Ishikawa (cell line): Measurements from ENCODE around the gene MYLK.

Experiments used
- CEBPB ChIP-seq: IDR thresholded peaks from 2 replicates; pipeline ENCODE4 v1.6.1; 2012
- CREB1 ChIP-seq: IDR thresholded peaks from 2 replicates; pipeline ENCODE4 v1.6.1; 2012; ENCODE audit warnings: low read depth
- EGR1 ChIP-seq: IDR thresholded peaks from 2 replicates; pipeline ENCODE4 v1.6.1; 2012
- EP300 ChIP-seq: IDR thresholded peaks from 2 replicates; pipeline ENCODE4 v1.6.1; 2012; ENCODE audit warnings: borderline replicate concordance
- FOXM1 ChIP-seq: IDR thresholded peaks from 2 replicates; pipeline ENCODE4 v1.6.1; 2012; ENCODE audit warnings: low read depth, borderline replicate concordance
- NFIC ChIP-seq: IDR thresholded peaks from 2 replicates; pipeline ENCODE4 v1.6.1; 2012
- RAD21 ChIP-seq: IDR thresholded peaks from 2 replicates; pipeline ENCODE4 v1.6.1; 2012; ENCODE audit warnings: low read depth
- TAF1 ChIP-seq: IDR thresholded peaks from 2 replicates; pipeline ENCODE4 v1.6.1; 2012; ENCODE audit warnings: low read depth, mild to moderate bottlenecking
- TCF12 ChIP-seq: IDR thresholded peaks from 2 replicates; pipeline ENCODE4 v1.6.1; 2012; ENCODE audit warnings: low read depth
- TEAD4 ChIP-seq: IDR thresholded peaks from 2 replicates; pipeline ENCODE4 v1.6.1; 2012
- YY1 ChIP-seq: IDR thresholded peaks from 2 replicates; pipeline ENCODE4 v1.6.1; 2012; ENCODE audit warnings: low read depth
- ZBTB7A ChIP-seq: IDR thresholded peaks from 2 replicates; pipeline ENCODE4 v1.6.1; 2012; ENCODE audit warnings: low read depth
- TF ChIP-seq, protein P1 (sequence below): IDR thresholded peaks from 2 replicates; pipeline ENCODE4 v1.6.1; 2012
- TF ChIP-seq, protein P2 (sequence below): IDR thresholded peaks from 2 replicates; pipeline ENCODE4 v1.6.1; 2012; ENCODE audit warnings: low read depth, mild to moderate bottlenecking
- TF ChIP-seq, protein P3 (sequence below): IDR thresholded peaks from 2 replicates; pipeline ENCODE4 v1.6.1; 2012

MYLK gene

DNA sequence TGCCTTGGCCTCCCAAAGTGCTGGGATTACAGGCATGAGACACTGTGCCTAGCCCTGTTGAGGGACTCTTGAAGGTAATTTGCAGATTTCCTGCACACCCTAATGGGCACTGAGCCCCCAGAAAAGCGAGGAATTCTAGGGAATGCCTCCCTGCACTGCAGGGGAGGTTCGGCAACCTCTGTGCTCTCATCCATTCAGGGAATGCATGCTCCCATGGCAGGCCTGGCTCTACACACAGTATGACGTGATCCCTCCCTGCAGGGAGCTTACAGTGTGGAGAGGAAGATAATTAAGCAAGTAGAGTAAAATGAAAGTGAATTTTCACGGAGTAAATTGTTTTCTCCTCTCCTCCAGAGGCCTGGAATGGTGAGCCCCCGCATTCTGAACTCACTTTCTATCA lies 166.0 kb downstream of the MYLK start:
- no peak for TF ChIP-seq ZBTB7A
- no peak for TF ChIP-seq CEBPB
- TF ChIP-seq YY1: no peak
- TF ChIP-seq, protein P1, sequence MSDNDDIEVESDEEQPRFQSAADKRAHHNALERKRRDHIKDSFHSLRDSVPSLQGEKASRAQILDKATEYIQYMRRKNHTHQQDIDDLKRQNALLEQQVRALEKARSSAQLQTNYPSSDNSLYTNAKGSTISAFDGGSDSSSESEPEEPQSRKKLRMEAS: no peak

DNA sequence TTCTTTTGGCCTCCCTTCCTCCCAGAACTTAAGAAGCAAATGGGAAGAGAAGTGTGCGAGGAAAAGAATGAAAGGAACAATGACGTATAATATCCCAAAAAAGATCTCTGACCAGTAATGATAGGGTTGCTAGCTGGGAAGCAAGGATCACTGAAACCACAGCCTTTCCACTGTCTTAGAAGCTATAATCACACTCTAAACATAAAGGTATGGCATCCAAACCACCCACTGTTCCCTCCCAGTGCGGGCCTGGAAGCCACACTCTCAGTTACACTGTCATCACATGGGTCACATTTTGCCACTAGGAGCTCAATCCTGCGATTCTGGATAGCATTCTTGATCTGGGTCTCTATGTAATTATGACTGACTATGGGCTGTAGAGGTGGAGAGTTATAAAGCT lies 167.7 kb downstream of the MYLK start:
- TF ChIP-seq YY1 (no peak), TCF12 (no peak), CREB1 (no peak), TEAD4 (no peak), FOXM1 (no peak), RAD21 (no peak), EGR1 (no peak), EP300 (no peak), TAF1 (no peak), CEBPB (no peak), NFIC (no peak), ZBTB7A (no peak)
- TF ChIP-seq, protein P1: no peak
- TF ChIP-seq, protein P2, sequence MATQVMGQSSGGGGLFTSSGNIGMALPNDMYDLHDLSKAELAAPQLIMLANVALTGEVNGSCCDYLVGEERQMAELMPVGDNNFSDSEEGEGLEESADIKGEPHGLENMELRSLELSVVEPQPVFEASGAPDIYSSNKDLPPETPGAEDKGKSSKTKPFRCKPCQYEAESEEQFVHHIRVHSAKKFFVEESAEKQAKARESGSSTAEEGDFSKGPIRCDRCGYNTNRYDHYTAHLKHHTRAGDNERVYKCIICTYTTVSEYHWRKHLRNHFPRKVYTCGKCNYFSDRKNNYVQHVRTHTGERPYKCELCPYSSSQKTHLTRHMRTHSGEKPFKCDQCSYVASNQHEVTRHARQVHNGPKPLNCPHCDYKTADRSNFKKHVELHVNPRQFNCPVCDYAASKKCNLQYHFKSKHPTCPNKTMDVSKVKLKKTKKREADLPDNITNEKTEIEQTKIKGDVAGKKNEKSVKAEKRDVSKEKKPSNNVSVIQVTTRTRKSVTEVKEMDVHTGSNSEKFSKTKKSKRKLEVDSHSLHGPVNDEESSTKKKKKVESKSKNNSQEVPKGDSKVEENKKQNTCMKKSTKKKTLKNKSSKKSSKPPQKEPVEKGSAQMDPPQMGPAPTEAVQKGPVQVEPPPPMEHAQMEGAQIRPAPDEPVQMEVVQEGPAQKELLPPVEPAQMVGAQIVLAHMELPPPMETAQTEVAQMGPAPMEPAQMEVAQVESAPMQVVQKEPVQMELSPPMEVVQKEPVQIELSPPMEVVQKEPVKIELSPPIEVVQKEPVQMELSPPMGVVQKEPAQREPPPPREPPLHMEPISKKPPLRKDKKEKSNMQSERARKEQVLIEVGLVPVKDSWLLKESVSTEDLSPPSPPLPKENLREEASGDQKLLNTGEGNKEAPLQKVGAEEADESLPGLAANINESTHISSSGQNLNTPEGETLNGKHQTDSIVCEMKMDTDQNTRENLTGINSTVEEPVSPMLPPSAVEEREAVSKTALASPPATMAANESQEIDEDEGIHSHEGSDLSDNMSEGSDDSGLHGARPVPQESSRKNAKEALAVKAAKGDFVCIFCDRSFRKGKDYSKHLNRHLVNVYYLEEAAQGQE: no peak
- TF ChIP-seq, protein P3, sequence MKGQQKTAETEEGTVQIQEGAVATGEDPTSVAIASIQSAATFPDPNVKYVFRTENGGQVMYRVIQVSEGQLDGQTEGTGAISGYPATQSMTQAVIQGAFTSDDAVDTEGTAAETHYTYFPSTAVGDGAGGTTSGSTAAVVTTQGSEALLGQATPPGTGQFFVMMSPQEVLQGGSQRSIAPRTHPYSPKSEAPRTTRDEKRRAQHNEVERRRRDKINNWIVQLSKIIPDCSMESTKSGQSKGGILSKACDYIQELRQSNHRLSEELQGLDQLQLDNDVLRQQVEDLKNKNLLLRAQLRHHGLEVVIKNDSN: no peak

DNA sequence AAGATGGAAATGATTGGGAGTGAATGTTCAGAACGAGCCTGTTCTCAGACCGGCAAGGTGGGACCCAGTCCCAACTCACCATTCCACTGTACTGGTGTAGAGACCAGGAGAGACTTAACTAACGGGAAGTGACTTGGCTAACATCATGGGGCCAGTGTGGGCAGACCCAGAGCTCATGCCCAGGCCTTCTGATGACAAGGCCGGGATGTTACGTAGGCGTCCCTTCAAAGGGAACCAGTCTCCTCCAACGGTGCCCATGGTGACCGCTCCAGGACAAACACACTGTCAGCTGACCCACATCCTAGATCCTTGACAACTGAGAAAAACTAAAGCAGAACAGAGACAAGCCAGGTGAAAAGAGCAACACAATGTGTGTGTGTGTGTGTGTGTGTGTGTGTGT lies 170.9 kb downstream of the MYLK start:
- TF ChIP-seq EGR1 (no peak), YY1 (no peak), FOXM1 (no peak), NFIC (no peak), CREB1 (no peak), TCF12 (no peak), RAD21 (no peak), EP300 (no peak)
- TF ChIP-seq, protein P1: no peak

DNA sequence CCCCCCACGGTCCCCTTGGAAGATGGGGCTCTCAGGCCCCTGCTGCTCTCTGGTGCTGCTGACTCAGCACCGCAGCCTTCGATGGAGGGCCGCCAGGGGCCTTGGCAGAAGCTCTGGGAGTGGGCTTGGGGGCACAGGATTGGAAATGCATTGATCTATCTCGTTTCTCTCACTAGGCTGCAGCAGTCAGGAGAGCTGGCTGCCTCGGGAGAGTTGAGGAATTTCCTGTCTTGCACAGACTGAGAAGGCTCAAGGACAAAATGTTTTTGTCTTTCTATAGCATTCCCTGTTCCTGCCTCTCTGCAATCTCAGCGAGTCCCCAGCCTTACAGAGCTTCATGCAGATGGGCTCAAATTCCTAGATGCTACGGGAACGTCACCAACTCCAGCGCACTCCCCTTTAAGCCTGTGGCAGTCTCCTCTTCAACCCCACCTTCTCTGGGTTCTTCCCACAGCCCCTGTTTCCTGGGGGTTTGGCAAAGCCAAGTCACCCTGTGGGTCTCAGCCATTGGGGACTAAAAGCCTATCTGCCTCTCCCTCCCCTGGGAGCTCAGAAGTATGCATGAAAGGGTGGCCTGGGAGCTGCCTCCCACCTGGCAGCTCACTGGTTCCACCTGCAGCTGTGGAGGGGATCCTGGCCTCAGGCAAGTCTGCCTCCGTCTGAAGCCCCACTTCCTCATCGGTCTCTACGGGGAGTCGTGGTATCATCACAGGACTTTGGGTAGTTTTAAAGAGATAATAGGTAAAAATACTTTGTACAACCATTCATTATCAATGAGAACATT lies 171.9 kb downstream of the MYLK start:
- no peak for TF ChIP-seq TAF1
- TF ChIP-seq CEBPB: no peak
- TF ChIP-seq, protein P1: no peak
- TF ChIP-seq YY1: no peak
- TF ChIP-seq, protein P2: no peak
- no peak for TF ChIP-seq TCF12
- no peak for TF ChIP-seq RAD21
- TF ChIP-seq TEAD4: no peak
- TF ChIP-seq EGR1: no peak
- no peak for TF ChIP-seq EP300

DNA sequence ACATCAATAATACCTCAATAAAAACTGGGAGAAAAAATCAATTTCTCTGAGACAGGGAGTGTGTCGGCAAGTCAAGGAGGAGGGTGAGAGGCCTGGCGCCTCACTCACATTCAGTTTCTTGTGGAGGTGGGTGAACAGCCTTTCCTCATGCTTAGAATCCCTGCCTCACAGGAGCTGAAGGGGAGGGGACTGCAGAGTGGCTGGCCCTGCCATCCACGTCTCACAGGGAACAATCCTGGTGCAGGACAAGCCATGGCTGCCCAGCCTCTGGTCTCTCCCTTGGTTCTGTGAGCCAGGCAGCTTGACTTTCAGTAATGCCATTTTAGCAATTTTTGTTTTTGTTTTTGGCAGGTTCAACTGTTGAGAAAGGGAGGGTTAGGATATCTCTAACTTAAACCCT lies 172.8 kb downstream of the MYLK start:
- TF ChIP-seq FOXM1 (no peak), NFIC (no peak), CREB1 (no peak), TCF12 (no peak), CEBPB (no peak), EP300 (no peak), EGR1 (no peak), ZBTB7A (no peak), RAD21 (no peak), TEAD4 (no peak), YY1 (no peak), TAF1 (no peak)
- TF ChIP-seq, protein P2: no peak
- TF ChIP-seq, protein P3: no peak
- TF ChIP-seq, protein P1: no peak
